Liver (tissue), 9 donors: ENCODE data around the gene GFRA1. TPM values are rescaled to one million over a fixed set of nuclear protein-coding genes. Genes with fewer than 3 reads are reported as not detected.

Source experiments
- DNase-seq: peaks from one replicate; pipeline ENCODE4 v3.0.0-alpha.2; 2017; ENCODE audit warnings: low spot score
- H3K27ac ChIP-seq, 2 donors: one replicate each; pipeline ENCODE4 v1.7.0; 2013; ENCODE audit warnings: inconsistent platforms in 2 of 2, low read length in 2 of 2, control low read depth in 1 of 2, low read depth in 1 of 2, mild to moderate bottlenecking in 1 of 2
- H3K27me3 ChIP-seq, 4 donors: one replicate each; pipeline versions ENCODE4 v1.6.1 to v1.7.0; 2013; ENCODE audit warnings: low read length in 3 of 4, inconsistent platforms in 1 of 4, mild to moderate bottlenecking in 1 of 4, moderate library complexity in 1 of 4; ENCODE audit not compliant: control insufficient read depth in 4 of 4, insufficient read depth in 4 of 4
- H3K36me3 ChIP-seq, 4 donors: one replicate each; pipeline versions ENCODE4 v1.6.1 to v1.7.0; 2013; ENCODE audit warnings: low read length in 3 of 4, mild to moderate bottlenecking in 3 of 4, low read depth in 1 of 4, moderate library complexity in 1 of 4; ENCODE audit not compliant: control insufficient read depth in 4 of 4, insufficient read depth in 3 of 4
- H3K4me1 ChIP-seq, 4 donors: one replicate each; pipeline versions ENCODE4 v1.6.1 to v1.7.0; 2013; ENCODE audit warnings: low read length in 3 of 4, mild to moderate bottlenecking in 3 of 4, moderate library complexity in 1 of 4; ENCODE audit not compliant: control insufficient read depth in 4 of 4, insufficient read depth in 4 of 4
- H3K4me3 ChIP-seq, 3 donors: one replicate each; pipeline versions ENCODE4 v1.6.1 to v1.7.0; 2013; ENCODE audit warnings: low read length in 3 of 3, control low read depth in 1 of 3, low read depth in 1 of 3, mild to moderate bottlenecking in 1 of 3
- H3K9ac ChIP-seq, 2 donors: one replicate each; pipeline ENCODE4 v1.7.0; 2013; ENCODE audit warnings: low read length in 2 of 2, mild to moderate bottlenecking in 2 of 2, moderate library complexity in 2 of 2, control low read depth in 1 of 2, low read depth in 1 of 2
- H3K9me3 ChIP-seq, 4 donors: one replicate each; pipeline versions ENCODE4 v1.6.1 to v1.7.0; 2013; ENCODE audit warnings: low read length in 3 of 4; ENCODE audit not compliant: control insufficient read depth in 4 of 4
- ATF3 ChIP-seq: IDR thresholded peaks from 2 replicates; pipeline ENCODE4 v1.6.1; 2016; ENCODE audit warnings: antibody characterized with exemption
- FOXA1 ChIP-seq: IDR thresholded peaks from 2 replicates; pipeline ENCODE4 v1.6.1; 2016; ENCODE audit warnings: antibody characterized with exemption
- GABPA ChIP-seq, 2 donors: IDR thresholded peaks in 1 of 2; conservative IDR thresholded peaks in 1 of 2; 2 replicates each; pipeline ENCODE4 v1.6.1; 2016; ENCODE audit warnings: antibody characterized with exemption in 2 of 2, mild to moderate bottlenecking in 1 of 2, moderate library complexity in 1 of 2
- HNF4A ChIP-seq, 2 donors: conservative IDR thresholded peaks; 2 replicates each; pipeline ENCODE4 v1.6.1; 2016; ENCODE audit warnings: antibody characterized with exemption in 2 of 2, mild to moderate bottlenecking in 2 of 2
- JUND ChIP-seq, 2 donors: IDR thresholded peaks; 2 replicates each; pipeline ENCODE4 v1.6.1; 2016; ENCODE audit warnings: antibody characterized with exemption in 2 of 2
- MAX ChIP-seq: IDR thresholded peaks from 2 replicates; pipeline ENCODE4 v1.6.1; 2016; ENCODE audit warnings: antibody characterized with exemption
- NR2F2 ChIP-seq: IDR thresholded peaks from 2 replicates; pipeline ENCODE4 v1.6.1; 2016; ENCODE audit warnings: antibody characterized with exemption
- RAD21 ChIP-seq, 2 donors: IDR thresholded peaks; 2 replicates each; pipeline ENCODE4 v1.6.1; 2016; ENCODE audit warnings: antibody characterized with exemption in 2 of 2, mild to moderate bottlenecking in 2 of 2
- REST ChIP-seq: IDR thresholded peaks from 2 replicates; pipeline ENCODE4 v1.6.1; 2016; ENCODE audit warnings: antibody characterized with exemption, mild to moderate bottlenecking
- SP1 ChIP-seq: IDR thresholded peaks from 2 replicates; pipeline ENCODE4 v1.6.1; 2018; ENCODE audit warnings: antibody characterized with exemption, mild to moderate bottlenecking
- YY1 ChIP-seq: IDR thresholded peaks from 2 replicates; pipeline ENCODE4 v1.6.1; 2016; ENCODE audit warnings: antibody characterized with exemption, mild to moderate bottlenecking
- ZBTB33 ChIP-seq: IDR thresholded peaks from 2 replicates; pipeline ENCODE4 v1.6.1; 2016; ENCODE audit warnings: antibody characterized with exemption
- WGBS: extraction: QIAGEN DNeasy Blood & Tissue Kit; methylation state at CpG from one replicate; pipeline ENCODE4 v1.1.7; 2013; 5-methylcytosine and 5-hydroxymethylcytosine counted together
- polyA plus RNA-seq, 2 donors: library from polyadenylated mRNA; stranded (reverse) in 1 of 2; unstranded in 1 of 2; fragments of 200-250 nt in 1 of 2; fragments of >200 nt in 1 of 2; fragmentation: Nextera tagmentation in 1 of 2; extraction: Ambion mirVana in 1 of 2; gene quantifications; one replicate each; pipeline versions ENCODE4 v1.2.1 to v1.2.3, GENCODE V29; 2013 to 2015
- total RNA-seq, 2 donors: library from RNA; depleted of rRNA; stranded (reverse); fragments of >200 nt; gene quantifications; one replicate each; pipeline ENCODE4 v1.2.3, GENCODE V29; 2014
- donor health status: healthy.
- donor health status: healthy.
- donor health status: healthy.
- donor health status: healthy.
- donor health status: healthy.

Gene GFRA1
- total and polyA plus RNA-seq, 4 donors, result 14.2 to 53.6 (median 17.8) TPM

GRCh38 chr10:116108095-116108494, 164.9 kb downstream of the GFRA1 start:
- WGBS, result 70% methylated on average over 3 of the region's 3 CpGs
- Histone ChIP-seq H3K27me3 (no peaks in the 10 kb centered on the region), H3K36me3 (peaks cover 0 to 4% (median 0%) of the 10 kb centered on the region in 4 donors), H3K4me1 (peaks cover 0 to 18% (median 8%) of the 10 kb centered on the region in 4 donors), H3K9ac (no peak overlapping the region), H3K9me3 (no peaks in the 10 kb centered on the region), H3K4me3 (no peak overlapping the region), H3K27ac (no peak overlapping the region)
- DNase-seq, result no peak
- peak; percentile 4 to 42 for TF ChIP-seq HNF4A (conservative IDR thresholded peaks at IDR 0.05)
- no peak for TF ChIP-seq MAX

GRCh38 chr10:116106611-116107010, 166.4 kb downstream of the GFRA1 start:
- Histone ChIP-seq H3K36me3 (peaks cover 0 to 4% (median 0%) of the 10 kb centered on the region in 4 donors), H3K27ac (no peak overlapping the region), H3K4me3 (no peak overlapping the region), H3K4me1 (peaks cover 0 to 18% (median 8%) of the 10 kb centered on the region in 4 donors), H3K9me3 (no peaks in the 10 kb centered on the region), H3K9ac (no peak overlapping the region), H3K27me3 (no peaks in the 10 kb centered on the region)
- TF ChIP-seq ATF3, result no peak
- TF ChIP-seq HNF4A (conservative IDR thresholded peaks at IDR 0.05), result no peak
- no peak for TF ChIP-seq SP1
- TF ChIP-seq JUND (IDR thresholded peaks at IDR 0.05), result no peak
- TF ChIP-seq GABPA (IDR thresholded peaks at IDR 0.05 in 1 of 2, conservative IDR thresholded peaks at IDR 0.05 in 1 of 2), result no peak
- no peak for TF ChIP-seq REST
- no peak for TF ChIP-seq FOXA1
- no peak for TF ChIP-seq MAX
- no peak for TF ChIP-seq YY1
- no peak for TF ChIP-seq NR2F2
- 95% methylated on average over 5 of the region's 5 CpGs for WGBS
- no peak for DNase-seq

- no peak for TF ChIP-seq GABPA (IDR thresholded peaks at IDR 0.05 in 1 of 2, conservative IDR thresholded peaks at IDR 0.05 in 1 of 2)
- no peak for TF ChIP-seq ZBTB33
- TF ChIP-seq FOXA1, result no peak
- TF ChIP-seq ATF3, result no peak
- no peak for TF ChIP-seq RAD21 (IDR thresholded peaks at IDR 0.05)
- H3K27ac ChIP-seq, result no peak overlapping the region
- peaks cover 0 to 10% (median 6%) of the 10 kb centered on the region in 4 donors for H3K4me1 ChIP-seq
- H3K9me3 ChIP-seq, result no peaks in the 10 kb centered on the region
- H3K36me3 ChIP-seq, result peaks cover 0 to 4% (median 0%) of the 10 kb centered on the region in 4 donors
- H3K4me3 ChIP-seq, result no peak overlapping the region
- no peak overlapping the region for H3K9ac ChIP-seq
- no peaks in the 10 kb centered on the region for H3K27me3 ChIP-seq
- WGBS, result 87% methylated on average over 4 of the region's 4 CpGs
- no peak for DNase-seq
Measured at GRCh38 chr10:116105264-116105663, 167.7 kb downstream of the GFRA1 start.
